DND-41 (cell line): ENCODE measurements around the gene MAP7D3.

Experiments used
- EZH2 ChIP-seq: IDR thresholded peaks from 3 replicates; pipeline ENCODE4 v1.6.1; 2012; ENCODE audit warnings: borderline replicate concordance, low read depth, mild to moderate bottlenecking, moderate library complexity, low read length, inconsistent platforms; ENCODE audit not compliant: severe bottlenecking
- TF ChIP-seq, protein P1 (sequence below): IDR thresholded peaks from 2 replicates; pipeline ENCODE4 v1.5.1; 2012; ENCODE audit warnings: borderline replicate concordance, low read length, moderate library complexity, mild to moderate bottlenecking; ENCODE audit not compliant: poor library complexity, severe bottlenecking; ENCODE audit errors: extremely low read depth

DNA sequence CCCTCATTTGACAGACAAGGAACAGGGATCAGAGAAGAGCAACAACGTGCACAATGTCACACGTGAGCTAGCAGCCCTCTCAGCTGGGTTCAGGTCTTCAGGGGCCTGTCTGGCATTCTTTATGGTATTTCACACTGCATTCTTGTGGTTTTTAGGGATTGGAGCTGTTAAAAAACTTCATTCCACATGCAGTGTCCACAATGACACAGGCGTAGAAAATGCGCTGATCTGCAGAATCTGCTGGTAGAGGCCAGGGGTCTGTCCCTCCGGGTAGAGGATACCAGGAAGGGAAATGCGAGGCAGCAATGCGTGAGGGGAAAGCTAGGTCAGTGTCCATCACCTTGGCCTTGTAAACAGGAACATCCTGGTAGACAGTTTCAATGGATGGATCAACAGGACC is 36.6 kb downstream of the MAP7D3 start:
- TF ChIP-seq, protein P1, sequence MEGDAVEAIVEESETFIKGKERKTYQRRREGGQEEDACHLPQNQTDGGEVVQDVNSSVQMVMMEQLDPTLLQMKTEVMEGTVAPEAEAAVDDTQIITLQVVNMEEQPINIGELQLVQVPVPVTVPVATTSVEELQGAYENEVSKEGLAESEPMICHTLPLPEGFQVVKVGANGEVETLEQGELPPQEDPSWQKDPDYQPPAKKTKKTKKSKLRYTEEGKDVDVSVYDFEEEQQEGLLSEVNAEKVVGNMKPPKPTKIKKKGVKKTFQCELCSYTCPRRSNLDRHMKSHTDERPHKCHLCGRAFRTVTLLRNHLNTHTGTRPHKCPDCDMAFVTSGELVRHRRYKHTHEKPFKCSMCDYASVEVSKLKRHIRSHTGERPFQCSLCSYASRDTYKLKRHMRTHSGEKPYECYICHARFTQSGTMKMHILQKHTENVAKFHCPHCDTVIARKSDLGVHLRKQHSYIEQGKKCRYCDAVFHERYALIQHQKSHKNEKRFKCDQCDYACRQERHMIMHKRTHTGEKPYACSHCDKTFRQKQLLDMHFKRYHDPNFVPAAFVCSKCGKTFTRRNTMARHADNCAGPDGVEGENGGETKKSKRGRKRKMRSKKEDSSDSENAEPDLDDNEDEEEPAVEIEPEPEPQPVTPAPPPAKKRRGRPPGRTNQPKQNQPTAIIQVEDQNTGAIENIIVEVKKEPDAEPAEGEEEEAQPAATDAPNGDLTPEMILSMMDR, result no peak
- no peak for TF ChIP-seq EZH2
